ENCODE measurements around the gene FBN2.

The FBN2 gene

GRCh38 chr5:128357226-128357625 is 180.8 kb downstream of the FBN2 start:
- TF ChIP-seq EZH2phosphoT487 (IDR thresholded peaks at IDR 0.05; ENCODE audit: borderline replicate concordance) (no peak), CTCF (conservative IDR thresholded peaks at IDR 0.05; ENCODE audit: low read length) (no peak)
- no peaks in the 10 kb centered on the region for H3F3A ChIP-seq (ENCODE audit: low read depth)
- no peak overlapping the region for H2AFZ ChIP-seq (ENCODE audit: low read length)
- no peaks in the 10 kb centered on the region for H3K9me2 ChIP-seq (replicated peaks; ENCODE audit: low read depth, low read length)
- H3K27me3 ChIP-seq (ENCODE audit: insufficient read depth, low read length, poor library complexity, severe bottlenecking), result no peaks in the 10 kb centered on the region
- no peaks in the 10 kb centered on the region for H4K20me1 ChIP-seq (ENCODE audit: insufficient read depth, low read length, poor library complexity, severe bottlenecking)
- H3K9ac ChIP-seq (ENCODE audit: low read depth, low read length, poor library complexity, severe bottlenecking), result no peak overlapping the region
- no peak overlapping the region for H3K4me2 ChIP-seq (ENCODE audit: low read depth, low read length, poor library complexity, severe bottlenecking)
- no peaks in the 10 kb centered on the region for H3K4me1 ChIP-seq (ENCODE audit: insufficient read depth, low read length, poor library complexity, severe bottlenecking)
- no peaks in the 10 kb centered on the region for H3K79me2 ChIP-seq (ENCODE audit: insufficient read depth, low read length)
- H3K9me3 ChIP-seq (ENCODE audit: insufficient read depth, low read depth, low read length), result no peaks in the 10 kb centered on the region
- H3K4me3 ChIP-seq (ENCODE audit: low read length, poor library complexity, severe bottlenecking), result no peak overlapping the region
- no peaks in the 10 kb centered on the region for H3K36me3 ChIP-seq (ENCODE audit: insufficient read depth, low read length)

- Histone ChIP-seq H3K27me3 (ENCODE audit: insufficient read depth, low read length, poor library complexity, severe bottlenecking) (no peaks in the 10 kb centered on the region), H3K9me2 (replicated peaks; ENCODE audit: low read depth, low read length) (no peaks in the 10 kb centered on the region), H3K36me3 (ENCODE audit: insufficient read depth, low read length) (no peaks in the 10 kb centered on the region), H3K4me3 (ENCODE audit: low read length, poor library complexity, severe bottlenecking) (no peak overlapping the region), H3F3A (ENCODE audit: low read depth) (no peaks in the 10 kb centered on the region), H3K4me2 (ENCODE audit: low read depth, low read length, poor library complexity, severe bottlenecking) (no peak overlapping the region), H2AFZ (ENCODE audit: low read length) (no peak overlapping the region), H3K9me3 (ENCODE audit: insufficient read depth, low read depth, low read length) (no peaks in the 10 kb centered on the region), H3K9ac (ENCODE audit: low read depth, low read length, poor library complexity, severe bottlenecking) (no peak overlapping the region), H4K20me1 (ENCODE audit: insufficient read depth, low read length, poor library complexity, severe bottlenecking) (no peaks in the 10 kb centered on the region), H3K4me1 (ENCODE audit: insufficient read depth, low read length, poor library complexity, severe bottlenecking) (no peaks in the 10 kb centered on the region), H3K79me2 (ENCODE audit: insufficient read depth, low read length) (no peaks in the 10 kb centered on the region)
- TF ChIP-seq EZH2phosphoT487 (IDR thresholded peaks at IDR 0.05; ENCODE audit: borderline replicate concordance), result no peak
- TF ChIP-seq CTCF (conservative IDR thresholded peaks at IDR 0.05; ENCODE audit: low read length), result no peak
Measured at GRCh38 chr5:128355961-128356360, 182.1 kb downstream of the FBN2 start.

GRCh38 chr5:128353441-128354107 is 184.5 kb downstream of the FBN2 start:
- H3K9me3 ChIP-seq (ENCODE audit: insufficient read depth, low read depth, low read length), result no peaks in the 10 kb centered on the region
- no peaks in the 10 kb centered on the region for H3K79me2 ChIP-seq (ENCODE audit: insufficient read depth, low read length)
- no peaks in the 10 kb centered on the region for H3F3A ChIP-seq (ENCODE audit: low read depth)
- no peaks in the 10 kb centered on the region for H3K36me3 ChIP-seq (ENCODE audit: insufficient read depth, low read length)
- no peak overlapping the region for H3K4me2 ChIP-seq (ENCODE audit: low read depth, low read length, poor library complexity, severe bottlenecking)
- H3K4me1 ChIP-seq (ENCODE audit: insufficient read depth, low read length, poor library complexity, severe bottlenecking), result no peaks in the 10 kb centered on the region
- no peak overlapping the region for H3K9ac ChIP-seq (ENCODE audit: low read depth, low read length, poor library complexity, severe bottlenecking)
- TF ChIP-seq EZH2phosphoT487 (IDR thresholded peaks at IDR 0.05; ENCODE audit: borderline replicate concordance), result no peak
- TF ChIP-seq CTCF (conservative IDR thresholded peaks at IDR 0.05; ENCODE audit: low read length), result no peak
- H3K27me3 ChIP-seq (ENCODE audit: insufficient read depth, low read length, poor library complexity, severe bottlenecking), result no peaks in the 10 kb centered on the region
- H2AFZ ChIP-seq (ENCODE audit: low read length), result no peak overlapping the region
- H4K20me1 ChIP-seq (ENCODE audit: insufficient read depth, low read length, poor library complexity, severe bottlenecking), result no peaks in the 10 kb centered on the region
- H3K9me2 ChIP-seq (replicated peaks; ENCODE audit: low read depth, low read length), result no peaks in the 10 kb centered on the region
- no peak overlapping the region for H3K4me3 ChIP-seq (ENCODE audit: low read length, poor library complexity, severe bottlenecking)

Measured in Loucy (cell line).